ENCODE data around the gene ORC1.
A peak's percentile ranks its signal among the peaks of the same experiment; 100 is the strongest.

ORC1 gene

DNA sequence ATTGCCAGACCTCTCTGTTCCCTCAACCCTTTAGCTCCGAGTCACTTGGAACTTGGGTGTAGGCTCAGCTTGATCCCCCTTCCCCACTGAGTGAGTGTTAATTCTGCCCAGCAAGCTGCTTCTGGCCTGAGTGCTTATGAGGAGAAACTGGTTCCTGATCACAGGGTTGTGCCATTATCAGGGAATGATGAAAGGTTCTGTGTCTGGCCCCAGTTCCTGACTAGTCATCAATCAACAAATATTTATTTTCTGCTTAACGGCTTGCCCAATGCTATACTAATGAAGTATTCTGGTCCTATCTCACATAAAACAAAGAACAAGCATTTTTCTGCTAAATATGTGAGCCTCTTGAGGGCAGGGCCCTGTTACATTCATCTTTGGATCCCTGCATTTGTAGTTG lies 59.0 kb downstream of the ORC1 start:
- peaks cover 3% of the 10 kb centered on the region; the same call in 1 of the 2 replicates for H3K36me3 ChIP-seq
- no peaks in the 10 kb centered on the region for H3K27me3 ChIP-seq (ENCODE audit: insufficient read depth, low read depth, severe bottlenecking)
- peak overlapping the region; percentile 75 for H3K27ac ChIP-seq
- no peak for DNase-seq
- no peak for TF ChIP-seq CTCF (IDR thresholded peaks at IDR 0.05; ENCODE audit: low read depth, low read length)
- no peak overlapping the region for H3K4me3 ChIP-seq (ENCODE audit: low read depth, low read length)
- H3K9me3 ChIP-seq (ENCODE audit: severe bottlenecking): no peaks in the 10 kb centered on the region

GRCh38 chr1:52343979-52344378 lies 60.2 kb downstream of the ORC1 start:
- Histone ChIP-seq H3K4me3 (ENCODE audit: low read depth, low read length) (no peak overlapping the region), H3K9me3 (ENCODE audit: severe bottlenecking) (no peaks in the 10 kb centered on the region), H3K36me3 (peaks cover 3% of the 10 kb centered on the region; the same call in 1 of the 2 replicates), H3K27ac (no peak overlapping the region), H3K27me3 (ENCODE audit: insufficient read depth, low read depth, severe bottlenecking) (no peaks in the 10 kb centered on the region)
- no peak for DNase-seq
- no peak for TF ChIP-seq CTCF (IDR thresholded peaks at IDR 0.05; ENCODE audit: low read depth, low read length)

DNA sequence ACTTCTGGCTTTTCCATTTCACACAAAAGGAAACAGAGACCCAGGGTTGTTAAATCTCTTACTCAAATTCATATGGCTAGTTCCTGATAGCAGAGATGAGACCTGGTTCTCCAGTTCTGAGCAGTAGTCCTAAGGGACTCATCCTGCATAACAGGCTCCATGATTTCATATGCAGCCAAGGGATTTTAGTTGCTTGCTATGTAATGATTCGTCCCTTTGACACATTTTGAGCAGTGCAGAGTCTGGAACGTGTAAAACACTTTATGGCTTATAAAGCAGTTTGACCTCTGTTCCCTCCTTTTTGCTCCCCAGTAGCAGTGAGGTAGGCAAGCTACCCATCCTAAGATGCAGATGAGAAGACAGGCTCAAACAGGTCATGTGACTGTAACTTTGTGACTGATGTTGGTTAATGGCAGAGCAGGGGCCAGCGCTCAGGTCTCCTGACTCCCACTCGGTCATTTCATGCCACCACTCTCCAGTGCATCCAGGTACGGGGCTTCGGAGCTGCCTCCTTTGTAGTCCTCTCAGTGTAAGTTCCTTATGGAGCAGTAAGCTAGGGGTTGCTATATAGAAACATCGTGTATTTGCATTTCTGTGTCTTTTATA lies 62.5 kb downstream of the ORC1 start:
- TF ChIP-seq CTCF (IDR thresholded peaks at IDR 0.05; ENCODE audit: low read depth, low read length): no peak
- Histone ChIP-seq H3K4me3 (ENCODE audit: low read depth, low read length) (no peak overlapping the region), H3K36me3 (no peaks in the 10 kb centered on the region; the same call in none of the 2 replicates), H3K9me3 (ENCODE audit: severe bottlenecking) (no peaks in the 10 kb centered on the region), H3K27ac (no peak overlapping the region), H3K27me3 (ENCODE audit: insufficient read depth, low read depth, severe bottlenecking) (no peaks in the 10 kb centered on the region)
- no peak for DNase-seq

- peaks cover 9% of the 10 kb centered on the region for H3K36me3 ChIP-seq
- no peak overlapping the region for H3K4me3 ChIP-seq (ENCODE audit: low read depth, low read length)
- no peak for TF ChIP-seq CTCF (IDR thresholded peaks at IDR 0.05; ENCODE audit: low read depth, low read length)
- no peaks in the 10 kb centered on the region for H3K27me3 ChIP-seq (ENCODE audit: insufficient read depth, low read depth, severe bottlenecking)
- DNase-seq: no peak
- H3K27ac ChIP-seq: no peak overlapping the region
- no peaks in the 10 kb centered on the region for H3K9me3 ChIP-seq (ENCODE audit: severe bottlenecking)
Measured at GRCh38 chr1:52337439-52337838, 66.8 kb downstream of the ORC1 start.

- Histone ChIP-seq H3K27ac (no peak overlapping the region), H3K36me3 (peaks cover 9% of the 10 kb centered on the region), H3K27me3 (ENCODE audit: insufficient read depth, low read depth, severe bottlenecking) (no peaks in the 10 kb centered on the region), H3K4me3 (ENCODE audit: low read depth, low read length) (no peak overlapping the region), H3K9me3 (ENCODE audit: severe bottlenecking) (no peaks in the 10 kb centered on the region)
- DNase-seq: no peak
- no peak for TF ChIP-seq CTCF (IDR thresholded peaks at IDR 0.05; ENCODE audit: low read depth, low read length)
Measured at GRCh38 chr1:52334906-52335528, 69.2 kb downstream of the ORC1 start.

DNA sequence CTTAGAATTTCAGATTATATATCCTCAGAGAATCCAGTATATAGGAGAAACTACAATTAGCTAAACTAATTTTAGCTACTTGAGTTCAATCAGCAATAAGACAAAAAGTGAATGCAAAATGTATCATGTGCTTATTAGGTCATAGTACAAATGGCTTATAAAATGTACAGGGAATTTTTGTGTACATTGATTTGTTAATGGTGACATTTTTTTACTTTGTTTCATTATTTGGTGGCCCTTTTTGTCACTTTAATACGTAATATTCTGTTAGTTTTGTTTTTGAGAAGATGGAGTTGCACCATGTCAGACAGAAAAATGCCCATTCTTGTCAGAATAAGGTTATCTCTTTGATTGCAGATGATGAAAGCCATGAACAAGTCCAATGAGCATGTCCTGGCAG lies 71.8 kb downstream of the ORC1 start:
- Histone ChIP-seq H3K27ac (no peak overlapping the region), H3K4me3 (ENCODE audit: low read depth, low read length) (no peak overlapping the region)
- no peak for TF ChIP-seq CTCF (IDR thresholded peaks at IDR 0.05; ENCODE audit: low read depth, low read length)

More for the DNA sequence above, 71.8 kb downstream of the ORC1 start:
- Histone ChIP-seq H3K9me3 (ENCODE audit: severe bottlenecking) (no peaks in the 10 kb centered on the region), H3K36me3 (peaks cover 9% of the 10 kb centered on the region), H3K27me3 (ENCODE audit: insufficient read depth, low read depth, severe bottlenecking) (no peaks in the 10 kb centered on the region)
- DNase-seq: no peak

Data from WERI-Rb-1 (cell line).